GM23338 (cell line): ENCODE data around the gene LRRTM2. TPM values are rescaled to one million over a fixed set of nuclear protein-coding genes. Genes with fewer than 3 reads are reported as not detected.

Experiments used
- ATAC-seq: fragments of 200-7000 bp; cut with Tn5 transposase; 3 replicates; pipeline ENCODE4 v1.9.1; 2020
- DNase-seq: peaks from one replicate; pipeline ENCODE4 v3.0.0-alpha.2; 2015; ENCODE audit warnings: low spot score
- H2AFZ ChIP-seq: fragments of 200-600 bp; sonication (generic); 2 replicates; pipeline ENCODE4 v1.8.0; 2016; ENCODE audit warnings: antibody characterized with exemption, mild to moderate bottlenecking, moderate library complexity
- H3F3A ChIP-seq: fragments of 200-600 bp; sonication (generic); replicated peaks from 2 replicates; pipeline ENCODE4 v1.8.0; 2017; ENCODE audit warnings: antibody characterized with exemption, mixed run types, low read depth
- H3K27ac ChIP-seq: fragments of 200-600 bp; sonication (generic); 2 replicates; pipeline ENCODE4 v1.6.1; 2016; ENCODE audit warnings: low read depth
- H3K27me3 ChIP-seq: fragments of 200-600 bp; sonication (generic); 2 replicates; pipeline ENCODE4 v1.8.0; 2016; ENCODE audit warnings: mild to moderate bottlenecking, mixed run types, moderate library complexity; ENCODE audit not compliant: insufficient read depth
- H3K36me3 ChIP-seq: fragments of 200-600 bp; sonication (generic); 2 replicates; pipeline ENCODE4 v1.8.0; 2016; ENCODE audit warnings: mild to moderate bottlenecking; ENCODE audit not compliant: insufficient read depth
- H3K4me1 ChIP-seq: fragments of 200-600 bp; sonication (generic); 2 replicates; pipeline ENCODE4 v1.8.0; 2016; ENCODE audit warnings: mild to moderate bottlenecking, moderate library complexity; ENCODE audit not compliant: insufficient read depth
- H3K4me2 ChIP-seq: fragments of 200-600 bp; sonication (generic); 2 replicates; pipeline ENCODE4 v1.7.1; 2017; ENCODE audit warnings: mixed run types
- H3K4me3 ChIP-seq: fragments of 200-600 bp; sonication (generic); 2 replicates; pipeline ENCODE4 v1.6.1; 2016; ENCODE audit warnings: mixed run types
- H3K79me2 ChIP-seq: fragments of 200-600 bp; sonication (generic); replicated peaks from 2 replicates; pipeline ENCODE4 v1.8.0; 2017; ENCODE audit warnings: mild to moderate bottlenecking; ENCODE audit not compliant: insufficient read depth
- H3K9me2 ChIP-seq: fragments of 200-600 bp; sonication (generic); 2 replicates; pipeline ENCODE4 v1.8.0; 2017; ENCODE audit not compliant: insufficient read depth
- H4K20me1 ChIP-seq: fragments of 200-600 bp; sonication (generic); replicated peaks from 2 replicates; pipeline ENCODE4 v1.8.0; 2017; ENCODE audit warnings: mild to moderate bottlenecking; ENCODE audit not compliant: insufficient read depth
- H3K27ac Mint-ChIP-seq: 2 replicates; pipeline ENCODE4 v1.8.0; 2020; ENCODE audit warnings: inconsistent platforms, mild to moderate bottlenecking, moderate library complexity, mixed read lengths
- H3K27me3 Mint-ChIP-seq: 3 replicates; pipeline ENCODE4 v1.8.0; 2022; ENCODE audit warnings: low read depth, mild to moderate bottlenecking, moderate library complexity, mixed read lengths, inconsistent platforms; ENCODE audit not compliant: insufficient read depth, poor library complexity
- H3K36me3 Mint-ChIP-seq: 3 replicates; pipeline ENCODE4 v1.8.0; 2021; ENCODE audit warnings: low read depth, mild to moderate bottlenecking, inconsistent platforms, moderate library complexity, mixed read lengths
- H3K4me1 Mint-ChIP-seq: 3 replicates; pipeline ENCODE4 v1.8.0; 2020; ENCODE audit warnings: mild to moderate bottlenecking, inconsistent platforms, mixed read lengths
- H3K4me3 Mint-ChIP-seq: 3 replicates; pipeline ENCODE4 v1.8.0; 2021; ENCODE audit warnings: moderate library complexity, mild to moderate bottlenecking, inconsistent platforms, mixed read lengths
- H3K9me3 Mint-ChIP-seq: 3 replicates; pipeline ENCODE4 v1.8.0; 2020; ENCODE audit warnings: moderate library complexity, mild to moderate bottlenecking, inconsistent platforms, mixed read lengths
- CREB1 ChIP-seq: fragments of 250-450 bp; sonication (Bioruptor Pico); IDR thresholded peaks from 2 replicates; pipeline ENCODE4 v1.5.0; 2020; ENCODE audit warnings: low read depth, mild to moderate bottlenecking, moderate library complexity
- EZH2 ChIP-seq: fragments of 200-600 bp; sonication (generic); IDR thresholded peaks from one replicate; pipeline ENCODE4 v1.8.0; 2017; ENCODE audit warnings: antibody characterized with exemption, mild to moderate bottlenecking, low read depth; ENCODE audit not compliant: unreplicated experiment
- JUNB ChIP-seq: IDR thresholded peaks from one replicate; pipeline ENCODE4 v1.6.1; 2016; ENCODE audit warnings: antibody characterized with exemption; ENCODE audit not compliant: unreplicated experiment
- NANOG ChIP-seq: IDR thresholded peaks from 2 replicates; pipeline ENCODE4 v1.6.1; 2016; ENCODE audit warnings: antibody characterized with exemption, borderline replicate concordance
- POLR2AphosphoS5 ChIP-seq: IDR thresholded peaks from 2 replicates; pipeline ENCODE4 v1.6.1; 2016; ENCODE audit warnings: antibody characterized with exemption, low read depth
- STAT1 ChIP-seq: IDR thresholded peaks from one replicate; pipeline ENCODE4 v1.6.1; 2016; ENCODE audit warnings: antibody characterized with exemption; ENCODE audit not compliant: unreplicated experiment
- ZNF114 ChIP-seq: fragments of 250-450 bp; sonication (Bioruptor Pico); IDR thresholded peaks from 2 replicates; pipeline ENCODE4 v1.5.0; 2020; ENCODE audit warnings: mild to moderate bottlenecking, moderate library complexity
- ZNF331 ChIP-seq: fragments of 250-450 bp; sonication (Bioruptor Pico); IDR thresholded peaks from 2 replicates; pipeline ENCODE4 v1.5.0; 2020; ENCODE audit warnings: low read depth, mild to moderate bottlenecking, moderate library complexity
- polyA plus RNA-seq: library from polyadenylated mRNA; unstranded; fragments of >200 nt; fragmentation: Nextera tagmentation; extraction: Ambion mirVana; gene quantifications from 2 replicates; pipeline ENCODE4 v1.2.1, GENCODE V29; 2016
- total RNA-seq: library from RNA; depleted of rRNA; stranded (reverse); fragments of >200 nt; shearing (Covaris generic); gene quantifications from 2 replicates; pipeline ENCODE4 v1.2.3, GENCODE V29; 2014
- TF ChIP-seq, protein P1 (sequence below), 2 experiments: fragments of 200-600 bp in 1 of 2; sonication (generic) in 1 of 2; conservative IDR thresholded peaks; 2 replicates each; pipeline versions ENCODE4 v1.5.1 to v1.6.1; 2016 to 2017; ENCODE audit warnings: antibody characterized with exemption in 2 of 2, low read depth in 2 of 2, mild to moderate bottlenecking in 2 of 2, moderate library complexity in 1 of 2
- TF ChIP-seq, protein P2 (sequence below): IDR thresholded peaks from 2 replicates; pipeline ENCODE4 v1.6.1; 2016; ENCODE audit warnings: antibody characterized with exemption

LRRTM2 gene
- total and polyA plus RNA-seq, 2 experiments from 2014 or later = 1.5 TPM; not detected in 1

DNA sequence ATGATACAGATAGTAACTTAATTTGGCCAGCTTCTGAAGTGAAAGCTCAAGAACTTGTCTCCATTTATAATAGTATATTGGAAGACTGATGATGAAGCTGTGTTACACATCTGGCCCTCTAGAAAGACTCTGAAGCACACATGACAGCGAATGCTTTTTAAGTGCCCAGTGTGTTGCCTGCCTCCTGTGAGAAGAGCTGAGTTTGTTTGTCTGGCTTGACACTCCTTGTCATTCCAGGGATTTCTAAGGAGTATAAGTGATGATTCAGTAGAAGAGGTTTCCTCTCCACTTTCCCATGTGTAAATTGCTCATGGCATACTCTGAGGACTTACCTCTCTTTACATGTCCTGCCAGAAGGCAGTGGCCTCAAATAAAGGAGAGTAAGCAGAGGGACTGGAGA lies 30.4 kb upstream of the LRRTM2 start:
- H3K4me3 Mint-ChIP-seq = no peak overlapping the region
- no peak for ATAC-seq
- H3K27ac ChIP-seq = no peak overlapping the region
- peaks cover 4% of the 10 kb centered on the region for H4K20me1 ChIP-seq
- no peak for DNase-seq
- no peak for TF ChIP-seq POLR2AphosphoS5
- TF ChIP-seq ZNF114 (CRISPR knock-in tag) = no peak
- TF ChIP-seq, protein P1, sequence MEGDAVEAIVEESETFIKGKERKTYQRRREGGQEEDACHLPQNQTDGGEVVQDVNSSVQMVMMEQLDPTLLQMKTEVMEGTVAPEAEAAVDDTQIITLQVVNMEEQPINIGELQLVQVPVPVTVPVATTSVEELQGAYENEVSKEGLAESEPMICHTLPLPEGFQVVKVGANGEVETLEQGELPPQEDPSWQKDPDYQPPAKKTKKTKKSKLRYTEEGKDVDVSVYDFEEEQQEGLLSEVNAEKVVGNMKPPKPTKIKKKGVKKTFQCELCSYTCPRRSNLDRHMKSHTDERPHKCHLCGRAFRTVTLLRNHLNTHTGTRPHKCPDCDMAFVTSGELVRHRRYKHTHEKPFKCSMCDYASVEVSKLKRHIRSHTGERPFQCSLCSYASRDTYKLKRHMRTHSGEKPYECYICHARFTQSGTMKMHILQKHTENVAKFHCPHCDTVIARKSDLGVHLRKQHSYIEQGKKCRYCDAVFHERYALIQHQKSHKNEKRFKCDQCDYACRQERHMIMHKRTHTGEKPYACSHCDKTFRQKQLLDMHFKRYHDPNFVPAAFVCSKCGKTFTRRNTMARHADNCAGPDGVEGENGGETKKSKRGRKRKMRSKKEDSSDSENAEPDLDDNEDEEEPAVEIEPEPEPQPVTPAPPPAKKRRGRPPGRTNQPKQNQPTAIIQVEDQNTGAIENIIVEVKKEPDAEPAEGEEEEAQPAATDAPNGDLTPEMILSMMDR (conservative IDR thresholded peaks at IDR 0.05; ENCODE audit: low read depth in 2 of 2) = no peak
- TF ChIP-seq ZNF331 (CRISPR knock-in tag) = no peak
- H3K27ac Mint-ChIP-seq = no peak overlapping the region
- no peak overlapping the region for H3K4me3 ChIP-seq
- H3K9me3 Mint-ChIP-seq = no peaks in the 10 kb centered on the region
- peaks cover 7% of the 10 kb centered on the region for H3K27me3 Mint-ChIP-seq
- no peaks in the 10 kb centered on the region; the same call in 1 of the 2 replicates for H3K79me2 ChIP-seq
- H3K4me2 ChIP-seq = no peak overlapping the region
- H2AFZ ChIP-seq = no peak overlapping the region
- peaks cover 15% of the 10 kb centered on the region for H3K36me3 ChIP-seq
- H3K27me3 ChIP-seq = no peaks in the 10 kb centered on the region
- H3K4me1 ChIP-seq = peaks cover 6% of the 10 kb centered on the region; the same call in 1 of the 2 replicates
- peaks cover 46% of the 10 kb centered on the region for H3K36me3 Mint-ChIP-seq
- H3K4me1 Mint-ChIP-seq = peaks cover 7% of the 10 kb centered on the region
- no peaks in the 10 kb centered on the region for H3F3A ChIP-seq
- H3K9me2 ChIP-seq = no peaks in the 10 kb centered on the region

DNA sequence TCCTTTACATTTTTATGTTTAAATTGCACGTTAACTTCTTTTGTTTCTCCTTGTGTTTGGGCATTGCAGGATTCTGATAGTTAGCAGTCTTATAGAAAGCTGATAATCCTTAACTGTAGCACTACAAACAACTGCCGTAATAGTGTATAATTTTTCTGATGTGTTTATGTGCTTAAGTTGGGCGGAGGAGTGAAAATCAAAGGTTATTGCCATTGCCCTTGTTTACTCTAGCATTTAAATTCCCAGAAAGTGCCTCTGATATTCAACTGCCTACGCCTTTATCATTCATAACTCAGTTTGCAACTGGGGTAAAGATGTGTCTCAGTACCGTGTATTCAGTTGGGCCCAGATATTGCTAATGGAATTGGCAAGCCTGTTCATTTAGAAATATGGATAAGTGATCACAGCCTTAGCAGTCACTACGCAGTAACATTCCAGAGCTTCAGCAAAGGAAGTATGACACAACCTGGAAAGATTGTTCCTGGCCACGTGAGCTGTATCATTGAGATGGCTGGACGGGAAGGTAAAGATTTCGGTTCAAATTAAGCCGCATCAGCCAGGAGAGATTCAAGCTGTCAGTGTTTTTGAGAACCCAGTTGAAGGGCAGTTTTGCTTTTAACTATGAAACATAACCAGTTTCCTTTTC lies 28.1 kb upstream of the LRRTM2 start:
- no peak overlapping the region for H3K4me3 ChIP-seq
- no peaks in the 10 kb centered on the region; the same call in 1 of the 2 replicates for H3K79me2 ChIP-seq
- H4K20me1 ChIP-seq = peaks cover 4% of the 10 kb centered on the region; the same call in 1 of the 2 replicates
- H3K9me2 ChIP-seq = no peaks in the 10 kb centered on the region
- H3F3A ChIP-seq = no peaks in the 10 kb centered on the region
- peaks cover 7% of the 10 kb centered on the region for H3K27me3 Mint-ChIP-seq
- H3K4me1 Mint-ChIP-seq = peaks cover 4% of the 10 kb centered on the region; the same call in 2 of the 3 replicates
- no peak overlapping the region for H3K4me3 Mint-ChIP-seq
- DNase-seq (no peak), ATAC-seq (no peak)
- H2AFZ ChIP-seq = no peak overlapping the region
- no peak overlapping the region for H3K27ac ChIP-seq
- H3K36me3 ChIP-seq = peaks cover 15% of the 10 kb centered on the region
- H3K36me3 Mint-ChIP-seq = peaks cover 49% of the 10 kb centered on the region
- peaks cover 6% of the 10 kb centered on the region; the same call in 1 of the 2 replicates for H3K4me1 ChIP-seq
- no peaks in the 10 kb centered on the region for H3K27me3 ChIP-seq
- peak overlapping the region; percentile 40; the same call in 1 of the 2 replicates for H3K27ac Mint-ChIP-seq
- no peak overlapping the region for H3K4me2 ChIP-seq
- H3K9me3 Mint-ChIP-seq = no peaks in the 10 kb centered on the region
- TF ChIP-seq STAT1 = no peak
- TF ChIP-seq ZNF331 (CRISPR knock-in tag) = no peak
- no peak for TF ChIP-seq NANOG
- TF ChIP-seq, protein P2, sequence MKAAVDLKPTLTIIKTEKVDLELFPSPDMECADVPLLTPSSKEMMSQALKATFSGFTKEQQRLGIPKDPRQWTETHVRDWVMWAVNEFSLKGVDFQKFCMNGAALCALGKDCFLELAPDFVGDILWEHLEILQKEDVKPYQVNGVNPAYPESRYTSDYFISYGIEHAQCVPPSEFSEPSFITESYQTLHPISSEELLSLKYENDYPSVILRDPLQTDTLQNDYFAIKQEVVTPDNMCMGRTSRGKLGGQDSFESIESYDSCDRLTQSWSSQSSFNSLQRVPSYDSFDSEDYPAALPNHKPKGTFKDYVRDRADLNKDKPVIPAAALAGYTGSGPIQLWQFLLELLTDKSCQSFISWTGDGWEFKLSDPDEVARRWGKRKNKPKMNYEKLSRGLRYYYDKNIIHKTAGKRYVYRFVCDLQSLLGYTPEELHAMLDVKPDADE = no peak
- no peak for TF ChIP-seq CREB1 (CRISPR knock-in tag)
- no peak for TF ChIP-seq JUNB
- TF ChIP-seq, protein P1 (conservative IDR thresholded peaks at IDR 0.05; ENCODE audit: low read depth in 2 of 2) = no peak
- no peak for TF ChIP-seq EZH2
